ENCODE measurements around the gene ATP1A1.

The ATP1A1 gene

DNA sequence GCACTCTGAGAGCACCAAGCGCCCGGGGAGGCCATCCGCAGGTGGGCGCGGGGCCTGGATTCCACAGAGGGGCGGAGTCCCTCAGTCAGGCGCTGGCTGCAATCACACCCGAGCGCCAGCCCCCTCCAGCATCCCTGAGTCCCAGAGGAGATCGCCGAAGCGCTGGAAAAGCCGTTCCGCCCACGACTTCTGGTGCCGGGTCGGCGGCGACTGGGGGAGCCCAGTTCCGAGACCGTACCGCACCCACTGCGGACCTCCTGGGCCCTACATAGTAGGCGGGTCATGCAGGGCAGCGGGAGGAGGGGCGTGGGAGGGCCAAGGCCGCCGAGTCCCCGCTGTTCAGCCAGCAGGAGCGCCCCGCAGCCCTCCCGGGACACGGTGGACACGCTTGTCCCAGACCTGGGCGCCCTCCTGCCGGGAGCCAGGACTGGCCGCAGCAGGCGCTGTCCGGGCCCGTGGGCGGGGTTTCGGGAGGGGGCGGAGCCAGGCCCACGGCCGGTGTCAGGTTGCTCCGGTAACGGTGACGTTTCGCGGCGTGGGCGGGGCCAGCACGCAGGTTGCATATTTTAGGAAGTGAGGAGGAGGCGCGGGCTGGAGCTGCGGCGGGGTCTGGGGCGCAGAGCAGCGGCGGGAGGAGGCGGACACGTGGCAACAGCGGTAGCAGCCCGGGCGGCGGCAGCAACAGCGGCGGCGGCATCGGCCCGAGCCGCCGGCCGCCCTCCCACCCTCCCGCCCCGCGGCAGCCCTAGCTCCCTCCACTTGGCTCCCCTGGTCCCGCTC is at the start of gene ATP1A1:
Gene ATP1A1 (plus strand): TSS at position 594 of the 780 bp plus-strand sequence. CDS start 268 bp downstream, outside the sequence.
- Histone ChIP-seq H3K36me3 (ENCODE audit: control insufficient read depth in 2 of 2, insufficient read depth in 2 of 2, low read length in 2 of 2) (peaks cover 0 to 8% of the 10 kb centered on the region in 2 donors), H3K4me1 (ENCODE audit: control insufficient read depth in 2 of 2, insufficient read depth in 2 of 2, low read length in 2 of 2) (peaks cover 23 to 35% of the 10 kb centered on the region in 2 donors), H3K9me3 (ENCODE audit: control insufficient read depth in 2 of 2, low read length in 2 of 2) (no peaks in the 10 kb centered on the region), H3K9ac (ENCODE audit: low read depth in 1 of 2, low read length in 2 of 2) (peak within 1 kb of the TSS; percentile 87 to 95), H3K4me3 (ENCODE audit: low read length in 2 of 2) (peak within 1 kb of the TSS; percentile 82 to 83), H3K27ac (ENCODE audit: low read depth in 2 of 2, low read length in 2 of 2) (peak within 1 kb of the TSS; percentile 92 to 93), H3K27me3 (ENCODE audit: control insufficient read depth in 2 of 2, insufficient read depth in 2 of 2, low read length in 2 of 2) (no peaks in the 10 kb centered on the region)

DNA sequence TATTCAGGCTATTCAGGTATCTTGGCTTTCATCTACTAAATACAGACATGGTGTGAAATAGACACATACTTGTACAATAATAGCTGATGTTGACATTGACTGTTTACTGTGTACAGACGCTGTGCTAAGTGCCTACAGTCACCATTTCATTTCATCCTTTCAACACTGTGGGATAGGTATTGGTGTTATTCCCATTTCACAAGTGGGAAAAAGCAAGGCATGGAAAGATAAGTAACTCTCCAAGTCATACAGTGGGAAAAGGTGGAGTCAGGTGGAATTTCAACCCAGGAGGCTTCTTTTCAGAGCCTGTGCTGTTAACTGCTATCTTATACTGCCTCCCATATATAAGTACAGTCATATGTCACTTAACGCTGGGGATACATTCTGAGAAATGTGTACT is 49.6 kb upstream of the ATP1A1 start:
- H3K27me3 ChIP-seq (ENCODE audit: control insufficient read depth in 2 of 2, insufficient read depth in 2 of 2, low read length in 2 of 2) = no peaks in the 10 kb centered on the region
- no peaks in the 10 kb centered on the region for H3K9me3 ChIP-seq (ENCODE audit: control insufficient read depth in 2 of 2, low read length in 2 of 2)
- H3K9ac ChIP-seq (ENCODE audit: low read depth in 1 of 2, low read length in 2 of 2) = peak overlapping the region in 1 of 2 donors; percentile 34
- peak overlapping the region in 1 of 2 donors; percentile 17 for H3K4me3 ChIP-seq (ENCODE audit: low read length in 2 of 2)
- peak overlapping the region; percentile 83 to 84 for H3K27ac ChIP-seq (ENCODE audit: low read depth in 2 of 2, low read length in 2 of 2)
- H3K36me3 ChIP-seq (ENCODE audit: control insufficient read depth in 2 of 2, insufficient read depth in 2 of 2, low read length in 2 of 2) = no peaks in the 10 kb centered on the region
- peaks cover 30 to 62% of the 10 kb centered on the region in 2 donors for H3K4me1 ChIP-seq (ENCODE audit: control insufficient read depth in 2 of 2, insufficient read depth in 2 of 2, low read length in 2 of 2)

DNA sequence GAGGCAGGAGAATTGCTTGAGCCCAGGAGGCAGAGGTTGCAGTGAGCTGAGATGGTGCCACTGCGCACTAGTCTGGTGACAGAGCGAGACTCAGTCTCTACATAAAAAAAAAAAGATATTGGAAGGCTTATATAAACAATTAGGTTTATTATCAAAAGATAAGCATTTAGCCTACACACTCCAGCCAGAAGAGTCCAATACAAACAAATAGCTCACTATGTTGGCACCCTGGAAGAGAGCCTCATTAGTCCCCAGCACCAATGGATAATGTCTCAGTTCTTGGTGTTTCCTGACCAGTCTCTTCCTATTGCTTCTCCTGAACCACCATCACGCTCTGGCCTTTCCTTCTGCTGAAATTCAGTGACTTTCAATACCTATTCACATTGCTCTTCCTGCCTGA is 48.6 kb upstream of the ATP1A1 start:
- no peak overlapping the region for H3K4me3 ChIP-seq (ENCODE audit: low read length in 2 of 2)
- peak overlapping the region in 1 of 2 donors; percentile 53 for H3K9ac ChIP-seq (ENCODE audit: low read depth in 1 of 2, low read length in 2 of 2)
- H3K27me3 ChIP-seq (ENCODE audit: control insufficient read depth in 2 of 2, insufficient read depth in 2 of 2, low read length in 2 of 2) = no peaks in the 10 kb centered on the region
- peak overlapping the region; percentile 27 to 77 for H3K27ac ChIP-seq (ENCODE audit: low read depth in 2 of 2, low read length in 2 of 2)
- no peaks in the 10 kb centered on the region for H3K9me3 ChIP-seq (ENCODE audit: control insufficient read depth in 2 of 2, low read length in 2 of 2)
- H3K4me1 ChIP-seq (ENCODE audit: control insufficient read depth in 2 of 2, insufficient read depth in 2 of 2, low read length in 2 of 2) = peaks cover 30 to 54% of the 10 kb centered on the region in 2 donors
- no peaks in the 10 kb centered on the region for H3K36me3 ChIP-seq (ENCODE audit: control insufficient read depth in 2 of 2, insufficient read depth in 2 of 2, low read length in 2 of 2)

DNA sequence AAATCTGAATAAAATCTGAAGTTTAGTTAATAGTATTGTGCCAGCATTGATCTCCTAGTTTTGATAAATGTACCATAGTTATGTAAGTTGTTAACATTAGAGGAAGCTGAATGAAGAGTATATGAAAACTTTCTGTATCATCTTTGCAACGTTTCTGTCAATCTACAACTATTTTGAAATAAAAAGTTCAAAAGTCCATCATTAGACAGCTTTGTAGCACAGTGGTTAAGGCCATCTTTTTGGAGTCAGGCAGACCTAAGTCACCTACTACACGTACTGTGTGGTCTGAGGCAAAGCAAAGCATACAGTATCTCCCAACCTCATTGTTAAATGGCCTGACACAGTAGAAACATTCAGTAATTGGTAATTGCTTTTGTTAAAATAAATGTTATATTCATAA is 47.9 kb upstream of the ATP1A1 start:
- Histone ChIP-seq H3K4me3 (ENCODE audit: low read length in 2 of 2) (no peak overlapping the region), H3K9me3 (ENCODE audit: control insufficient read depth in 2 of 2, low read length in 2 of 2) (no peaks in the 10 kb centered on the region), H3K27ac (ENCODE audit: low read depth in 2 of 2, low read length in 2 of 2) (peak overlapping the region; percentile 27 to 77), H3K27me3 (ENCODE audit: control insufficient read depth in 2 of 2, insufficient read depth in 2 of 2, low read length in 2 of 2) (no peaks in the 10 kb centered on the region), H3K9ac (ENCODE audit: low read depth in 1 of 2, low read length in 2 of 2) (no peak overlapping the region), H3K36me3 (ENCODE audit: control insufficient read depth in 2 of 2, insufficient read depth in 2 of 2, low read length in 2 of 2) (no peaks in the 10 kb centered on the region), H3K4me1 (ENCODE audit: control insufficient read depth in 2 of 2, insufficient read depth in 2 of 2, low read length in 2 of 2) (peaks cover 30 to 56% of the 10 kb centered on the region in 2 donors)

DNA sequence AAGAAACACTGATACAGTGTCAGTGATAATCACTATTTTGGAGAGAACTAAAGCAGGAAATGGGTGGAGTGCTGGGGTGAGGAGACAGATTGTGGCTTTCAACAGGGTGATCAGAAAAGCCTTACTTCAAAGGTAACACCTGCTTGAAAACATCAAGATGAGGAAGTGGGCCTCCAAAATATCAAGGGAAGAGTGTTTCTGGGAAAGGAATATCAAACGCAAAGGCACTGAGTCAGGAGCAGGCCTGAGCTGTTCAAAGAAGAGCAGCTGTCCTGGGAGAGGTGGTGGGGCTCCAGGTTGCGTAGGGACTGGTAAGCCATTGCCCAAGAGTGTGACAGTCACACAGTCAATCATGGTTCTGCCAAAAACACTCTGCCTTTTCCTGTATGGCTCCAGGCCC is 47.1 kb upstream of the ATP1A1 start:
- H3K9ac ChIP-seq (ENCODE audit: low read depth in 1 of 2, low read length in 2 of 2) = peak overlapping the region in 1 of 2 donors; percentile 3
- no peaks in the 10 kb centered on the region for H3K9me3 ChIP-seq (ENCODE audit: control insufficient read depth in 2 of 2, low read length in 2 of 2)
- H3K27me3 ChIP-seq (ENCODE audit: control insufficient read depth in 2 of 2, insufficient read depth in 2 of 2, low read length in 2 of 2) = no peaks in the 10 kb centered on the region
- peaks cover 30 to 60% of the 10 kb centered on the region in 2 donors for H3K4me1 ChIP-seq (ENCODE audit: control insufficient read depth in 2 of 2, insufficient read depth in 2 of 2, low read length in 2 of 2)
- no peak overlapping the region for H3K4me3 ChIP-seq (ENCODE audit: low read length in 2 of 2)
- H3K27ac ChIP-seq (ENCODE audit: low read depth in 2 of 2, low read length in 2 of 2) = peak overlapping the region; percentile 7 to 21
- no peaks in the 10 kb centered on the region for H3K36me3 ChIP-seq (ENCODE audit: control insufficient read depth in 2 of 2, insufficient read depth in 2 of 2, low read length in 2 of 2)

DNA sequence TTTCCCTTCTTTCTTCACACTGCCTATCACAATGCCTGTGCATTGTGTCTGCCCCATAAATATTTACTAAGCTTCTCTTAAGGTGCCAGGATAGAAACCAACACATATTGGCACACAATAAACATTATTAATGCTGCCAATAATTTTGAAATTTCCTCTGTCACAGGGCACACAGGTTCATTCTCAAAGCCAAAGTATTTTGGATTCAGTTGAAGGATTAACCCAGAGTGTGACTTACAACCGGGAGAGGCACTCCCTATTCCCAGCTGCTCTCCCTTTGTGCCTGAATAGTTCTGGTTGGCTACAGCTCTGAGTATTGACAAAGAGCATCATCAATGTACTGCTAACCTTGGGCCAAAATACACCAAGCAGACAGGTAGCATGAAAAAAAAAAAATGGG is 46.6 kb upstream of the ATP1A1 start:
- Histone ChIP-seq H3K27me3 (ENCODE audit: control insufficient read depth in 2 of 2, insufficient read depth in 2 of 2, low read length in 2 of 2) (no peaks in the 10 kb centered on the region), H3K4me1 (ENCODE audit: control insufficient read depth in 2 of 2, insufficient read depth in 2 of 2, low read length in 2 of 2) (peaks cover 26 to 60% of the 10 kb centered on the region in 2 donors), H3K4me3 (ENCODE audit: low read length in 2 of 2) (no peak overlapping the region), H3K27ac (ENCODE audit: low read depth in 2 of 2, low read length in 2 of 2) (no peak overlapping the region), H3K9me3 (ENCODE audit: control insufficient read depth in 2 of 2, low read length in 2 of 2) (no peaks in the 10 kb centered on the region), H3K36me3 (ENCODE audit: control insufficient read depth in 2 of 2, insufficient read depth in 2 of 2, low read length in 2 of 2) (no peaks in the 10 kb centered on the region), H3K9ac (ENCODE audit: low read depth in 1 of 2, low read length in 2 of 2) (peak overlapping the region in 1 of 2 donors; percentile 3)

DNA sequence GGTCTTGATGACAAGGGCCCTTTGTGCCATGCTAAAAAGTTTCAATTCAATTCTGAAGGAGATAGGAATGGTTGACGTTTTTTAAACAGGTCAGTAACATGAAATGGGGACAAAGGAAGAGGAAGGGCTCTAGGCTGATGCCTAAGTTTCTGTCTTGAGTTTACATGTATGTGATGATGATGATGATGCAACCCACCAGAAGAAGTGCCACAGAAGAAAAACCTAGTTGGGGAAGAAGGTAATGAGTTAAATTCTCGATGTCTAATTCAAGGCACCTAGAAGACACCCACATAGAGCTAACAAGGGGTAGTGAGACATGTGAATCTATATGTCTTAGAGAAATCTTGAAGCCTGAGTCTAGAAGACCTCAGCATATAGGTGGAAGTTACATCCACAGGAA is 44.4 kb upstream of the ATP1A1 start:
- H3K4me3 ChIP-seq (ENCODE audit: low read length in 2 of 2) = no peak overlapping the region
- no peaks in the 10 kb centered on the region for H3K9me3 ChIP-seq (ENCODE audit: control insufficient read depth in 2 of 2, low read length in 2 of 2)
- peaks cover 16 to 59% of the 10 kb centered on the region in 2 donors for H3K4me1 ChIP-seq (ENCODE audit: control insufficient read depth in 2 of 2, insufficient read depth in 2 of 2, low read length in 2 of 2)
- no peaks in the 10 kb centered on the region for H3K27me3 ChIP-seq (ENCODE audit: control insufficient read depth in 2 of 2, insufficient read depth in 2 of 2, low read length in 2 of 2)
- no peak overlapping the region for H3K27ac ChIP-seq (ENCODE audit: low read depth in 2 of 2, low read length in 2 of 2)
- no peak overlapping the region for H3K9ac ChIP-seq (ENCODE audit: low read depth in 1 of 2, low read length in 2 of 2)
- no peaks in the 10 kb centered on the region for H3K36me3 ChIP-seq (ENCODE audit: control insufficient read depth in 2 of 2, insufficient read depth in 2 of 2, low read length in 2 of 2)

DNA sequence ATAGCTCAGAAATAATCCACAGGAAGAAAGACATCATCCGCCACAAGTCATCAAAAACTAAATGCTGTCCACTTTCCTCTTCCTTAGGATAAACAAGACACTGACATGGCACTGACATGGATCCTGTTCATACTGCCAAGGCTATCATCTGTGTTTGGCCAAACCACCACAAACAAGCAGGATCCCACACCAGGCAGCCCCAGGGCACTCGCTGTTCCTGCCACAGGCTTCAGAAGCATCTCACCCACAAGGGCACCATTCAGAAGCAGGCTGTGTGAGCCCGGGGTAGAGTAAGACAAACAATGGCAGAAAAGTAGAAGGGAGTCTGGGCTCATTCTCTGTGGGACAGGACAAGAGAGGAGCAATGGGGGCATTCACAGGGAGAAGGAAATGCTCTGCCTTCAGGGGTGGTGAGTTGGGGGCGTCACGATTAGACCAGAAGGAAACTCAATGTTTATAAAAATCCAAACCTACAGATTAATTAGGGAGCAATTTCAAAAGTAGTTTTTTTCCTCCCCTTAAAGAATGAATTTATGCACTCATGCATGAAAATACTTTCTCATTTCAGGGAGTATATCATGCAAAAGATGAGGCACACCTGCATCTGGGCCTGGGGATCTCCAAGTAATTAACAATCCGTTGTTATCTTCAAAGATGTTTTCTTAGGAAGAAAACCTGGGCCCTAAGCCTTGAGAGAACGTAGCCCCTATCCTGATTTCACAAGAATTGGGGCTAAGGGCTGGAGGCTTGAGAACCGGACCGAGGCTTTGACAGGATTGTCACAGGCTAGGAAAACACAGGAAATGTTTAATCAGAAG is 43.3 kb upstream of the ATP1A1 start:
- Histone ChIP-seq H3K4me1 (ENCODE audit: control insufficient read depth in 2 of 2, insufficient read depth in 2 of 2, low read length in 2 of 2) (peaks cover 20 to 61% of the 10 kb centered on the region in 2 donors), H3K9ac (ENCODE audit: low read depth in 1 of 2, low read length in 2 of 2) (peak overlapping the region in 1 of 2 donors; percentile 29), H3K27me3 (ENCODE audit: control insufficient read depth in 2 of 2, insufficient read depth in 2 of 2, low read length in 2 of 2) (no peaks in the 10 kb centered on the region), H3K27ac (ENCODE audit: low read depth in 2 of 2, low read length in 2 of 2) (peak overlapping the region in 1 of 2 donors; percentile 41), H3K4me3 (ENCODE audit: low read length in 2 of 2) (no peak overlapping the region), H3K36me3 (ENCODE audit: control insufficient read depth in 2 of 2, insufficient read depth in 2 of 2, low read length in 2 of 2) (no peaks in the 10 kb centered on the region), H3K9me3 (ENCODE audit: control insufficient read depth in 2 of 2, low read length in 2 of 2) (no peaks in the 10 kb centered on the region)

DNA sequence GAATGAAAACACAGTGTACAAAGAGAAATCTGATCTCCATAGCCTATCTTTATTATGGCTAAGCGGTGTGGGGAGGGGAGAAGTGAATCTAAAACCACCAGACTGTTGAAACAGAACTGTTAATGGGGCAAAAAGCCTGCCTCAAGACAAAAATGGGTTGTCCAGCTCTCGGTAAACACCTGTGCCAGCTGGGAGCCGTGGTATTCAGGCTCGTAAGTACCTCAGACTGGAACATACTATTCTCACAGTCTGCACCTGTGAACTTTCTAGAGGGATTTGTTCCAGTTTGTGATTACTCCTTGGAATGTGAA is 42.7 kb upstream of the ATP1A1 start:
- Histone ChIP-seq H3K9ac (ENCODE audit: low read depth in 1 of 2, low read length in 2 of 2) (peak overlapping the region in 1 of 2 donors; percentile 29), H3K36me3 (ENCODE audit: control insufficient read depth in 2 of 2, insufficient read depth in 2 of 2, low read length in 2 of 2) (no peaks in the 10 kb centered on the region), H3K27me3 (ENCODE audit: control insufficient read depth in 2 of 2, insufficient read depth in 2 of 2, low read length in 2 of 2) (no peaks in the 10 kb centered on the region), H3K27ac (ENCODE audit: low read depth in 2 of 2, low read length in 2 of 2) (peak overlapping the region in 1 of 2 donors; percentile 41), H3K9me3 (ENCODE audit: control insufficient read depth in 2 of 2, low read length in 2 of 2) (no peaks in the 10 kb centered on the region), H3K4me3 (ENCODE audit: low read length in 2 of 2) (no peak overlapping the region), H3K4me1 (ENCODE audit: control insufficient read depth in 2 of 2, insufficient read depth in 2 of 2, low read length in 2 of 2) (peaks cover 20 to 62% of the 10 kb centered on the region in 2 donors)

DNA sequence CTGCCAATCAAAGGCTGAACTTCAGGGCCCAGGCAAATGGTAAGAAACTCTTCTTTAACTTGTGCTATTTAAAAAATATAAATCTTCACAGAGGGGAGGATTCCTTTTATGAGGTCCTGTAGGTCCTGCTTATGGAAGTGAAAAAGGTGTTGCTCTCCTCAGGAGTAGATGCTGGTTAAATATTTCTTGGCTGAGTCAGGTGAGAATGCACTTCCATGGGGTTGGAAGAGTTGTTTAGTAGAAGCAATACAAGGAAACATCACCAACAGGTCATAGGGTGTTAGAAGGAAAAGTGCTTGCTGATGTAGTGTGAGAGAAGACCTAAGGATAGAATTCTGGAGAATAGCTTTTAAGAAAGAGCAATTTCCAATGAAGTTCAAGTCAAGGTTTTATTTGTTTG is 42.2 kb upstream of the ATP1A1 start:
- Histone ChIP-seq H3K4me3 (ENCODE audit: low read length in 2 of 2) (no peak overlapping the region), H3K4me1 (ENCODE audit: control insufficient read depth in 2 of 2, insufficient read depth in 2 of 2, low read length in 2 of 2) (peaks cover 25 to 62% of the 10 kb centered on the region in 2 donors), H3K9me3 (ENCODE audit: control insufficient read depth in 2 of 2, low read length in 2 of 2) (no peaks in the 10 kb centered on the region), H3K9ac (ENCODE audit: low read depth in 1 of 2, low read length in 2 of 2) (no peak overlapping the region), H3K36me3 (ENCODE audit: control insufficient read depth in 2 of 2, insufficient read depth in 2 of 2, low read length in 2 of 2) (no peaks in the 10 kb centered on the region), H3K27ac (ENCODE audit: low read depth in 2 of 2, low read length in 2 of 2) (peak overlapping the region in 1 of 2 donors; percentile 41), H3K27me3 (ENCODE audit: control insufficient read depth in 2 of 2, insufficient read depth in 2 of 2, low read length in 2 of 2) (no peaks in the 10 kb centered on the region)

Measured in mucosa of rectum (tissue), 2 donors.